Lung (tissue), 12 donors: ENCODE data around the gene HES5. TPM values are rescaled to one million over a fixed set of nuclear protein-coding genes. Genes with fewer than 3 reads are reported as not detected.

Source experiments
- ATAC-seq: fragments of 200-7000 bp; cut with Tn5 transposase; one replicate; pipeline ENCODE4 v1.9.1; 2020; ENCODE audit warnings: moderate number of reproducible peaks; ENCODE audit not compliant: insufficient read depth, low FRiP score
- DNase-seq, 3 donors: peaks; one replicate each; pipeline ENCODE4 v3.0.0-alpha.2; 2013 to 2017
- H3K27ac ChIP-seq, 2 donors: one replicate each; pipeline ENCODE4 v1.5.1; 2013; ENCODE audit warnings: mild to moderate bottlenecking in 2 of 2, moderate library complexity in 2 of 2, control low read depth in 1 of 2, inconsistent platforms in 1 of 2, low read depth in 1 of 2, low read length in 1 of 2
- H3K27me3 ChIP-seq, 3 donors: one replicate each; pipeline ENCODE4 v1.5.1; 2013; ENCODE audit warnings: low read length in 2 of 3; ENCODE audit not compliant: control insufficient read depth in 3 of 3, insufficient read depth in 3 of 3
- H3K36me3 ChIP-seq, 4 donors: one replicate each; pipeline ENCODE4 v1.5.1; 2013; ENCODE audit warnings: low read length in 4 of 4, mild to moderate bottlenecking in 1 of 4, moderate library complexity in 1 of 4; ENCODE audit not compliant: control insufficient read depth in 4 of 4, insufficient read depth in 4 of 4
- H3K4me1 ChIP-seq, 5 donors: one replicate each; pipeline ENCODE4 v1.5.1; 2013; ENCODE audit warnings: low read length in 5 of 5, mild to moderate bottlenecking in 2 of 5, moderate library complexity in 1 of 5; ENCODE audit not compliant: control insufficient read depth in 5 of 5, insufficient read depth in 5 of 5
- H3K4me3 ChIP-seq: one replicate; pipeline ENCODE4 v1.5.1; 2013; ENCODE audit warnings: mild to moderate bottlenecking, control low read depth, moderate library complexity
- H3K9ac ChIP-seq, 2 donors: one replicate each; pipeline ENCODE4 v1.5.1; 2013; ENCODE audit warnings: low read length in 2 of 2, control low read depth in 1 of 2; ENCODE audit not compliant: insufficient read depth in 1 of 2
- H3K9me3 ChIP-seq, 4 donors: one replicate each; pipeline ENCODE4 v1.5.1; 2013; ENCODE audit warnings: low read length in 3 of 4, mild to moderate bottlenecking in 1 of 4, moderate library complexity in 1 of 4; ENCODE audit not compliant: control insufficient read depth in 4 of 4, insufficient read depth in 3 of 4
- CTCF ChIP-seq: IDR thresholded peaks from 2 replicates; pipeline ENCODE4 v1.5.1; 2012; ENCODE audit warnings: mild to moderate bottlenecking; ENCODE audit errors: control extremely low read depth, extremely low read depth
- WGBS, 2 donors: extraction: QIAGEN DNeasy Blood & Tissue Kit; methylation state at CpG; one replicate each; pipeline ENCODE4 v1.1.7; 2013; 5-methylcytosine and 5-hydroxymethylcytosine counted together
- polyA plus RNA-seq, 2 donors: library from polyadenylated mRNA; stranded (reverse); fragments of 200-250 nt; gene quantifications; one replicate each; pipeline ENCODE4 v1.2.1, GENCODE V29; 2013
- total RNA-seq, 2 donors: library from RNA; depleted of rRNA in 1 of 2; stranded (reverse); fragments of >200 nt in 1 of 2; gene quantifications; one replicate each; pipeline ENCODE4 v1.2.1, GENCODE V29; 2014 to 2021
- donor health status: control.
- donor health status: control.
- donor health status: Bipolar disorder and iron deficiency.
- donor health status: healthy.
- donor health status: DM: yes; HTN: yes; CAD: no.

Gene HES5
- total and polyA plus RNA-seq, 4 donors: 0.16 to 1.00 (median 0.36) TPM

- H3K4me3 ChIP-seq: no peak overlapping the region
- no peak overlapping the region for H3K27ac ChIP-seq
- 77 to 86% methylated on average over 32 to 36 of the region's 36 CpGs for WGBS, 2 donors
- peaks cover 0 to 2% (median 0%) of the 10 kb centered on the region in 4 donors for H3K9me3 ChIP-seq
- no peak overlapping the region for H3K9ac ChIP-seq
- H3K4me1 ChIP-seq: peaks cover 0 to 26% (median 0%) of the 10 kb centered on the region in 5 donors
- DNase-seq (no peak), ATAC-seq (no peak)
- H3K27me3 ChIP-seq: peaks cover 0 to 5% (median 3%) of the 10 kb centered on the region in 3 donors
- peaks cover 0 to 7% (median 0%) of the 10 kb centered on the region in 4 donors for H3K36me3 ChIP-seq
- no peak for TF ChIP-seq CTCF
These were observed 27.2 kb downstream of the HES5 start for GRCh38 chr1:2502661-2503553.

GRCh38 chr1:2502210-2502609, 27.9 kb downstream of the HES5 start:
- Histone ChIP-seq H3K36me3 (no peaks in the 10 kb centered on the region), H3K4me3 (no peak overlapping the region), H3K4me1 (peaks cover 0 to 26% (median 0%) of the 10 kb centered on the region in 5 donors), H3K27me3 (peaks cover 0 to 5% (median 3%) of the 10 kb centered on the region in 3 donors), H3K9me3 (peaks cover 0 to 2% (median 0%) of the 10 kb centered on the region in 4 donors), H3K9ac (no peak overlapping the region), H3K27ac (no peak overlapping the region)
- 83 to 90% methylated on average over 34 of the region's 34 CpGs for WGBS, 2 donors
- no peak for TF ChIP-seq CTCF
- ATAC-seq: no peak
- no peak for DNase-seq

- WGBS, 2 donors: 66 to 70% methylated on average over 7 of the region's 7 CpGs
These were observed 28.3 kb downstream of the HES5 start for GRCh38 chr1:2501820-2502119.

More at GRCh38 chr1:2501820-2502119, 28.3 kb downstream of the HES5 start:
- no peak overlapping the region for H3K27ac ChIP-seq
- H3K9me3 ChIP-seq: peaks cover 0 to 2% (median 0%) of the 10 kb centered on the region in 4 donors
- H3K4me3 ChIP-seq: no peak overlapping the region
- no peak for TF ChIP-seq CTCF
- no peak overlapping the region for H3K9ac ChIP-seq
- peaks cover 0 to 26% (median 0%) of the 10 kb centered on the region in 5 donors for H3K4me1 ChIP-seq
- no peak for DNase-seq
- no peak for ATAC-seq
- no peaks in the 10 kb centered on the region for H3K36me3 ChIP-seq
- H3K27me3 ChIP-seq: peaks cover 0 to 5% (median 3%) of the 10 kb centered on the region in 3 donors
